ENCODE data around the gene CCDC157.

CCDC157 gene

DNA sequence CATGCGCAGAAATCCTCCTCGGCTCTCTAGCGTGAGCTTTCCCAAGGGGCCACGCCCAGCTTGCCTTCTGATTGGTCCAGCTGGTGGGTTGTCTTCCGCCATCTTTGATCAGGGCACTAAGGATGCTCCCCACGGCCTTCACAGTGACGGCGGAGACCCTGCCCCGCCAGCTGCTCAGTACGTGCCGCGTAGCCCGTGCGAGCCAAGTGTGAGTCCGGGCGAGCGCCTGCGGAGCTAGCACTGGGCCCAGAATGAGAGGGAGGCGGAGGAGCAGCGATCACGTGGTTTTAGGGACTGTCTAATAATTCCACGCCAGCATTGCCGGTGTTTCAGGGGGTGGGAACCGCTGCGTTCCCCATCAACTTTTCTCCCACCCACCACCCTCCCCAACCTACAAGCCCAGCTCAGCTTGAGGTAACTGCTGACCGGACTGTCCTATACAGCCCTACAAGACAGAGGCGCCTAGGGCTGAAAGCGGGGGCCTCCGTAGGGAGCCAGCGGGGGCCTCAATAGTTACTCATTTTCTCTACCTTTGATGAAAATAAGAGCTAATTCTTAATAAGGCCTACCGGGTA, 67.2 kb downstream of the CCDC157 start:
- Histone ChIP-seq H3K9me2 (replicated peaks; ENCODE audit: control insufficient read depth, low read length) (no peaks in the 10 kb centered on the region), H3K79me2 (ENCODE audit: control insufficient read depth, low read length) (peaks cover 56% of the 10 kb centered on the region), H3K4me1 (ENCODE audit: control insufficient read depth, low read length) (peaks cover 41% of the 10 kb centered on the region), H3K4me3 (ENCODE audit: low read length) (peak overlapping the region; percentile 95), H3K4me2 (ENCODE audit: low read length) (peak overlapping the region; percentile 99), H3K9me3 (ENCODE audit: control insufficient read depth, insufficient read depth, low read length) (no peaks in the 10 kb centered on the region), H4K20me1 (ENCODE audit: control insufficient read depth, insufficient read depth, low read depth, low read length) (0 out of 2 replicates have a peak, but pooled peaks cover 10% of the 10 kb centered on the region), H3K27ac (ENCODE audit: low read depth, low read length) (peak overlapping the region; percentile 67), H3F3A (ENCODE audit: control insufficient read depth, insufficient read depth) (peaks cover 15% of the 10 kb centered on the region), H3K36me3 (ENCODE audit: control insufficient read depth, low read length) (peaks cover 62% of the 10 kb centered on the region), H3K27me3 (ENCODE audit: control insufficient read depth, low read length) (no peaks in the 10 kb centered on the region)
- TF ChIP-seq, protein P1, sequence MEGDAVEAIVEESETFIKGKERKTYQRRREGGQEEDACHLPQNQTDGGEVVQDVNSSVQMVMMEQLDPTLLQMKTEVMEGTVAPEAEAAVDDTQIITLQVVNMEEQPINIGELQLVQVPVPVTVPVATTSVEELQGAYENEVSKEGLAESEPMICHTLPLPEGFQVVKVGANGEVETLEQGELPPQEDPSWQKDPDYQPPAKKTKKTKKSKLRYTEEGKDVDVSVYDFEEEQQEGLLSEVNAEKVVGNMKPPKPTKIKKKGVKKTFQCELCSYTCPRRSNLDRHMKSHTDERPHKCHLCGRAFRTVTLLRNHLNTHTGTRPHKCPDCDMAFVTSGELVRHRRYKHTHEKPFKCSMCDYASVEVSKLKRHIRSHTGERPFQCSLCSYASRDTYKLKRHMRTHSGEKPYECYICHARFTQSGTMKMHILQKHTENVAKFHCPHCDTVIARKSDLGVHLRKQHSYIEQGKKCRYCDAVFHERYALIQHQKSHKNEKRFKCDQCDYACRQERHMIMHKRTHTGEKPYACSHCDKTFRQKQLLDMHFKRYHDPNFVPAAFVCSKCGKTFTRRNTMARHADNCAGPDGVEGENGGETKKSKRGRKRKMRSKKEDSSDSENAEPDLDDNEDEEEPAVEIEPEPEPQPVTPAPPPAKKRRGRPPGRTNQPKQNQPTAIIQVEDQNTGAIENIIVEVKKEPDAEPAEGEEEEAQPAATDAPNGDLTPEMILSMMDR (IDR thresholded peaks at IDR 0.05; ENCODE audit: low read depth, low read length, poor library complexity, severe bottlenecking), result no peak
- no peak for TF ChIP-seq EZH2phosphoT487 (IDR thresholded peaks at IDR 0.05; ENCODE audit: borderline replicate concordance, low read length)

- peaks cover 41% of the 10 kb centered on the region for H3K4me1 ChIP-seq (ENCODE audit: control insufficient read depth, low read length)
Observed at GRCh38 chr22:30424534-30425326, 67.9 kb downstream of the CCDC157 start.

DNA sequence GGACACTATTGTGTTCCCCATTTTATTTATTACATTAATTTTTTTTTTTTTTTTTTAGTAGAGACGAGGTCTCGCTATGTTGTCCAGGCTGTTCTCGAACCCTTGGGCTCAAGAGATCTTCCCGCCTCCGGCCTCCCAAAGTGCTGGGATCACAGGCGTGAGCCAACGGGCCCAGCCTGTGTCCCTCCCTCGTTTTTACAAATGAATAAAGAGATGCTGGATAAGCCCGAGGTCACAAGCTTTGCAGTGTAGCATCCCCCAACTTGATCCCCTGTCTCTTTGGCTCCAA, 68.5 kb downstream of the CCDC157 start:
- Histone ChIP-seq H3K9me3 (ENCODE audit: control insufficient read depth, insufficient read depth, low read length) (no peaks in the 10 kb centered on the region), H3K4me1 (ENCODE audit: control insufficient read depth, low read length) (peaks cover 41% of the 10 kb centered on the region), H3K27me3 (ENCODE audit: control insufficient read depth, low read length) (no peaks in the 10 kb centered on the region), H3F3A (ENCODE audit: control insufficient read depth, insufficient read depth) (peaks cover 15% of the 10 kb centered on the region), H3K27ac (ENCODE audit: low read depth, low read length) (peak overlapping the region; percentile 67), H3K4me3 (ENCODE audit: low read length) (peak overlapping the region; percentile 95), H3K36me3 (ENCODE audit: control insufficient read depth, low read length) (peaks cover 68% of the 10 kb centered on the region), H4K20me1 (ENCODE audit: control insufficient read depth, insufficient read depth, low read depth, low read length) (0 out of 2 replicates have a peak, but pooled peaks cover 10% of the 10 kb centered on the region), H3K4me2 (ENCODE audit: low read length) (peak overlapping the region; percentile 99), H3K79me2 (ENCODE audit: control insufficient read depth, low read length) (peaks cover 56% of the 10 kb centered on the region), H3K9me2 (replicated peaks; ENCODE audit: control insufficient read depth, low read length) (no peaks in the 10 kb centered on the region)
- no peak for TF ChIP-seq EZH2phosphoT487 (IDR thresholded peaks at IDR 0.05; ENCODE audit: borderline replicate concordance, low read length)
- TF ChIP-seq, protein P1 (IDR thresholded peaks at IDR 0.05; ENCODE audit: low read depth, low read length, poor library complexity, severe bottlenecking), result no peak

More at GRCh38 chr22:30424534-30425326, 67.9 kb downstream of the CCDC157 start:
- peaks cover 56% of the 10 kb centered on the region for H3K79me2 ChIP-seq (ENCODE audit: control insufficient read depth, low read length)
- peak overlapping the region; percentile 99 for H3K4me2 ChIP-seq (ENCODE audit: low read length)
- peak overlapping the region; percentile 67 for H3K27ac ChIP-seq (ENCODE audit: low read depth, low read length)
- no peaks in the 10 kb centered on the region for H3K9me2 ChIP-seq (replicated peaks; ENCODE audit: control insufficient read depth, low read length)
- no peaks in the 10 kb centered on the region for H3K9me3 ChIP-seq (ENCODE audit: control insufficient read depth, insufficient read depth, low read length)
- H3K27me3 ChIP-seq (ENCODE audit: control insufficient read depth, low read length), result no peaks in the 10 kb centered on the region
- H3K36me3 ChIP-seq (ENCODE audit: control insufficient read depth, low read length), result peaks cover 66% of the 10 kb centered on the region
- 0 out of 2 replicates have a peak, but pooled peaks cover 10% of the 10 kb centered on the region for H4K20me1 ChIP-seq (ENCODE audit: control insufficient read depth, insufficient read depth, low read depth, low read length)
- H3K4me3 ChIP-seq (ENCODE audit: low read length), result peak overlapping the region; percentile 95
- no peak for TF ChIP-seq EZH2phosphoT487 (IDR thresholded peaks at IDR 0.05; ENCODE audit: borderline replicate concordance, low read length)
- TF ChIP-seq, protein P1 (IDR thresholded peaks at IDR 0.05; ENCODE audit: low read depth, low read length, poor library complexity, severe bottlenecking), result peak; percentile 33
- H3F3A ChIP-seq (ENCODE audit: control insufficient read depth, insufficient read depth), result peaks cover 15% of the 10 kb centered on the region

Measured in DOHH2 (cell line).